Endothelial cell (in vitro differentiated cells): ENCODE measurements around the gene DYSF. TPM values are rescaled to one million over a fixed set of nuclear protein-coding genes. Genes with fewer than 3 reads are reported as not detected.

Experiments used
- DNase-seq: peaks from one replicate; pipeline ENCODE4 v3.0.0; 2021; ENCODE audit warnings: low spot score
- H3K27ac Mint-ChIP-seq: one replicate; pipeline ENCODE4 v1.8.0; 2021; ENCODE audit warnings: mixed read lengths, inconsistent platforms; ENCODE audit not compliant: unreplicated experiment
- H3K27me3 Mint-ChIP-seq: one replicate; pipeline ENCODE4 v1.8.0; 2021; ENCODE audit warnings: mild to moderate bottlenecking, moderate library complexity, mixed read lengths, inconsistent platforms; ENCODE audit not compliant: unreplicated experiment
- H3K36me3 Mint-ChIP-seq: one replicate; pipeline ENCODE4 v1.8.0; 2021; ENCODE audit warnings: mild to moderate bottlenecking, low read depth, mixed read lengths, inconsistent platforms; ENCODE audit not compliant: unreplicated experiment
- H3K4me1 Mint-ChIP-seq: one replicate; pipeline ENCODE4 v1.8.0; 2021; ENCODE audit warnings: mild to moderate bottlenecking, mixed read lengths, inconsistent platforms; ENCODE audit not compliant: unreplicated experiment
- H3K4me3 Mint-ChIP-seq: one replicate; pipeline ENCODE4 v1.8.0; 2021; ENCODE audit warnings: mild to moderate bottlenecking, mixed read lengths, inconsistent platforms; ENCODE audit not compliant: unreplicated experiment
- H3K9me3 Mint-ChIP-seq: one replicate; pipeline ENCODE4 v1.8.0; 2021; ENCODE audit warnings: mixed read lengths, inconsistent platforms; ENCODE audit not compliant: unreplicated experiment
- CTCF ChIP-seq: fragments of 200-600 bp; sonication (generic); IDR thresholded peaks from one replicate; pipeline ENCODE4 v1.5.0; 2021; ENCODE audit warnings: antibody characterized with exemption; ENCODE audit not compliant: unreplicated experiment
- total RNA-seq: library from RNA; stranded (reverse); fragmentation: NEBNext Ultra II Directional; extraction: Animal tissue kit (Norgen Biotek cat#: 25700); gene quantifications from one replicate; pipeline ENCODE4 v1.2.1, GENCODE V29; 2021; ENCODE audit not compliant: unreplicated experiment

Gene DYSF
- total RNA-seq, 1 donor from 2014 or later, result 566 TPM

- H3K4me3 Mint-ChIP-seq, result peak overlapping the region; percentile 75
Measured at GRCh38 chr2:71419145-71419544, 34.2 kb upstream of the DYSF start.

DNA sequence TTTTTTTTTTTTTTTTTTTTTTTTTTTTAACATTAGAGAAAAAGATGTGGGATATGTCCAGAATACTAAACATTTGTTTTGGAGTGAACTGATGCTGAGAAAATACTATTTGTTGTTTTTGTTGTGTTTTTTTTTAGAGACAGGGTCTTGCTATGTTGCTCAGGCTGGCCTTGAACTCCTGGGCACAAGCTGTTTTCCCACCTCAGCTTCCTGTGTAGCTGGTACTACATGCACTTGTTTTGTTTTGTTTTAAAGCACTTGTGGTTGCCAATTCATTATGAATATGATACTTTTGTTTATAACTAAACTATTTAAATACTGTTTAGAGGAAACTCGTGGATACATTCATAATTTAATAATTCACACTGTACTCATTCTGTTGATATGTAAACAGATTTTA is 33.4 kb upstream of the DYSF start:
- Mint-ChIP-seq H3K9me3 (no peaks in the 10 kb centered on the region), H3K4me3 (no peak overlapping the region), H3K27me3 (peaks cover 4% of the 10 kb centered on the region), H3K36me3 (peaks cover 12% of the 10 kb centered on the region), H3K4me1 (peaks cover 55% of the 10 kb centered on the region), H3K27ac (no peak overlapping the region)
- TF ChIP-seq CTCF, result no peak
- DNase-seq, result no peak

More at GRCh38 chr2:71419145-71419544, 34.2 kb upstream of the DYSF start:
- no peak for TF ChIP-seq CTCF
- peaks cover 4% of the 10 kb centered on the region for H3K27me3 Mint-ChIP-seq
- DNase-seq, result no peak
- peaks cover 5% of the 10 kb centered on the region for H3K36me3 Mint-ChIP-seq
- H3K4me1 Mint-ChIP-seq, result peaks cover 46% of the 10 kb centered on the region
- H3K27ac Mint-ChIP-seq, result peak overlapping the region; percentile 65
- no peaks in the 10 kb centered on the region for H3K9me3 Mint-ChIP-seq

DNA sequence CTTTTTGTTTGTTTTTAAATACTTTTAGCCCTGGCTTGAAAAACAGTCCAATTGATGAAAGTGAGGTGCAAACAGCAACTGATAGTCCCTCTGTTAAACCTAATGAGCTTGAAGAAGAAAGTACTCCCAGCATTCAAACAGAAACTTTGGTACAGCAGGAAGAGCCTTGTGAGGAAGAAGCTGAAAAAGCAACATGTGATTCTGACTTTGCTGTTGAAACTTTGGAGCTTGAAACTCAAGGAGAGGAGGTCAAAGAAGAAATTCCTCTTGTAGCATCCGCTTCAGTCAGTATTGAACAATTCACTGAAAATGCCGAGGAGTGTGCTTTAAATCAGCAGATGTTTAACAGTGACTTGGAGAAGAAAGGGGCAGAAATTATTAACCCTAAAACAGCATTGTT is 30.6 kb upstream of the DYSF start:
- H3K36me3 Mint-ChIP-seq, result peaks cover 27% of the 10 kb centered on the region
- no peaks in the 10 kb centered on the region for H3K9me3 Mint-ChIP-seq
- no peak for TF ChIP-seq CTCF
- no peak for DNase-seq
- H3K4me1 Mint-ChIP-seq, result peaks cover 58% of the 10 kb centered on the region
- H3K27ac Mint-ChIP-seq, result peak overlapping the region; percentile 91
- H3K27me3 Mint-ChIP-seq, result peaks cover 2% of the 10 kb centered on the region
- peak overlapping the region; percentile 21 for H3K4me3 Mint-ChIP-seq

DNA sequence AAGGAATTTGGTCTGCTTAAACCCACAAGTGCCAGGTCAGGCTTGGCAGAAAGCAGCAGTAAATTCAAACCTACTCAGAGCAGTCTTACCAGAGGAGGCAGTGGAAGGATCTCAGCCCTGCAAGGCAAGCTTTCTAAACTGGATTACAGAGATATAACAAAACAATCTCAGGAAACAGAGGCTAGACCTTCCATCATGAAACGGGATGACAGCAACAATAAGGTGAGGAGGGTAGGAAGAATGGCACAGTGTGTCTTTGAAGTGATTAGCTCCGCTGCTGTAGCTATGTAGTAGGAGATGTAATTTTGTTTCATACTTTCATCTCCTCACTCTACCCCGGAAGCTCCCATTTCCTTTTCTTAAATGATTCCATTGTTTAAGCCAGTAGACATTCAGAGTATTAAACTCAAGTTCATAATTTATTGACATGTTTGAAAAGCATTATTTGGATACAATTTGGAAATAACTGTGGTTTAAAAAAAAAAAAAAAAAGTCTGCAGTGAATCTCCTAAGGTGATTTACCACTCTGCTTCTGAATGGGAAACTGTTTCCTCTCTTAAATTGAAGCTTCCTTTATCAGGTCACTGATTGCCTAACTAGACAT is 29.4 kb upstream of the DYSF start:
- Mint-ChIP-seq H3K27me3 (peaks cover 2% of the 10 kb centered on the region), H3K4me1 (peaks cover 56% of the 10 kb centered on the region), H3K36me3 (peaks cover 36% of the 10 kb centered on the region), H3K4me3 (peak overlapping the region; percentile 49), H3K9me3 (no peaks in the 10 kb centered on the region), H3K27ac (peak overlapping the region; percentile 91)
- no peak for TF ChIP-seq CTCF
- peak; percentile 32 for DNase-seq

GRCh38 chr2:71426721-71427120 is 26.6 kb upstream of the DYSF start:
- Mint-ChIP-seq H3K27me3 (no peaks in the 10 kb centered on the region), H3K4me1 (peaks cover 38% of the 10 kb centered on the region), H3K9me3 (no peaks in the 10 kb centered on the region), H3K4me3 (no peak overlapping the region), H3K36me3 (peaks cover 45% of the 10 kb centered on the region), H3K27ac (no peak overlapping the region)
- DNase-seq, result no peak
- TF ChIP-seq CTCF, result no peak
